ENCODE results near the gene FOXP4.

Gene FOXP4

GRCh38 chr6:41591122-41591521, 44.9 kb downstream of the FOXP4 start:
- Histone ChIP-seq H3K4ac (ENCODE audit: low read depth in 1 of 2, low read length in 2 of 2) (no peak overlapping the region), H3K23ac (ENCODE audit: low read length in 2 of 2) (no peak overlapping the region), H2BK15ac (ENCODE audit: low read depth, poor library complexity, severe bottlenecking) (no peak overlapping the region), H2BK120ac (ENCODE audit: low read depth, low read length) (no peak overlapping the region), H3K4me3 (ENCODE audit: insufficient read depth in 1 of 2, low read depth in 1 of 2, low read length in 2 of 2) (no peak overlapping the region), H2AFZ (ENCODE audit: low read depth, low read length) (no peak overlapping the region), H2BK5ac (ENCODE audit: low read depth, low read length, poor library complexity, severe bottlenecking) (no peak overlapping the region), H4K8ac (ENCODE audit: low read length) (no peak overlapping the region), H3K27me3 (ENCODE audit: control insufficient read depth in 1 of 2, insufficient read depth in 1 of 2, low read length in 2 of 2) (no peaks in the 10 kb centered on the region), H3K18ac (ENCODE audit: low read depth in 1 of 2, low read length in 2 of 2) (no peak overlapping the region), H2BK12ac (ENCODE audit: low read length in 2 of 2) (no peak overlapping the region), H3K9me3 (ENCODE audit: control insufficient read depth, low read length) (no peaks in the 10 kb centered on the region), H3K36me3 (ENCODE audit: control insufficient read depth in 1 of 2, insufficient read depth in 2 of 2, low read depth in 1 of 2, low read length in 2 of 2) (peaks cover 23 to 87% of the 10 kb centered on the region in 2 experiments), H3K4me2 (ENCODE audit: low read length, poor library complexity, severe bottlenecking) (no peak overlapping the region), H3K27ac (ENCODE audit: low read length, poor library complexity, severe bottlenecking) (no peak overlapping the region), H3K79me1 (replicated peaks; ENCODE audit: low read length, poor library complexity, severe bottlenecking) (peaks cover 5% of the 10 kb centered on the region), H4K91ac (ENCODE audit: low read length) (no peak overlapping the region), H3K14ac (ENCODE audit: low read length in 2 of 2) (no peak overlapping the region), H3K9ac (ENCODE audit: low read length) (no peak overlapping the region), H3K4me1 (ENCODE audit: control insufficient read depth, insufficient read depth, low read depth, low read length) (peaks cover 1% of the 10 kb centered on the region), H2AK5ac (ENCODE audit: low read length, severe bottlenecking) (no peak overlapping the region)
- no peak for DNase-seq
- WGBS: 93% methylated on average over 6 of the region's 6 CpGs

GRCh38 chr6:41591859-41592502, 45.8 kb downstream of the FOXP4 start:
- Histone ChIP-seq H2BK15ac (ENCODE audit: low read depth, poor library complexity, severe bottlenecking) (no peak overlapping the region), H3K4ac (ENCODE audit: low read depth in 1 of 2, low read length in 2 of 2) (no peak overlapping the region), H3K27me3 (ENCODE audit: control insufficient read depth in 1 of 2, insufficient read depth in 1 of 2, low read length in 2 of 2) (no peaks in the 10 kb centered on the region)

GRCh38 chr6:41593406-41593805, 47.2 kb downstream of the FOXP4 start:
- H3K79me1 ChIP-seq (replicated peaks; ENCODE audit: low read length, poor library complexity, severe bottlenecking): no peaks in the 10 kb centered on the region
- H3K27ac ChIP-seq (ENCODE audit: low read length, poor library complexity, severe bottlenecking): no peak overlapping the region
- H2BK5ac ChIP-seq (ENCODE audit: low read depth, low read length, poor library complexity, severe bottlenecking): no peak overlapping the region
- no peak overlapping the region for H4K8ac ChIP-seq (ENCODE audit: low read length)
- no peak overlapping the region for H3K18ac ChIP-seq (ENCODE audit: low read depth in 1 of 2, low read length in 2 of 2)
- WGBS: 92% methylated on average over 24 of the region's 24 CpGs
- no peak overlapping the region for H2BK15ac ChIP-seq (ENCODE audit: low read depth, poor library complexity, severe bottlenecking)
- H3K23ac ChIP-seq (ENCODE audit: low read length in 2 of 2): no peak overlapping the region
- H2BK120ac ChIP-seq (ENCODE audit: low read depth, low read length): no peak overlapping the region
- peaks cover 1% of the 10 kb centered on the region for H3K4me1 ChIP-seq (ENCODE audit: control insufficient read depth, insufficient read depth, low read depth, low read length)
- no peak overlapping the region for H2BK12ac ChIP-seq (ENCODE audit: low read length in 2 of 2)
- H2AK5ac ChIP-seq (ENCODE audit: low read length, severe bottlenecking): no peak overlapping the region
- no peak for DNase-seq
- peak overlapping the region; percentile 50 for H3K9ac ChIP-seq (ENCODE audit: low read length)
- H3K9me3 ChIP-seq (ENCODE audit: control insufficient read depth, low read length): no peaks in the 10 kb centered on the region
- H3K27me3 ChIP-seq (ENCODE audit: control insufficient read depth in 1 of 2, insufficient read depth in 1 of 2, low read length in 2 of 2): no peaks in the 10 kb centered on the region
- H2AFZ ChIP-seq (ENCODE audit: low read depth, low read length): no peak overlapping the region
- H3K4me3 ChIP-seq (ENCODE audit: insufficient read depth in 1 of 2, low read depth in 1 of 2, low read length in 2 of 2): no peak overlapping the region
- no peak overlapping the region for H4K91ac ChIP-seq (ENCODE audit: low read length)
- H3K4me2 ChIP-seq (ENCODE audit: low read length, poor library complexity, severe bottlenecking): no peak overlapping the region
- H3K14ac ChIP-seq (ENCODE audit: low read length in 2 of 2): no peak overlapping the region
- no peak overlapping the region for H3K4ac ChIP-seq (ENCODE audit: low read depth in 1 of 2, low read length in 2 of 2)
- H3K36me3 ChIP-seq (ENCODE audit: control insufficient read depth in 1 of 2, insufficient read depth in 2 of 2, low read depth in 1 of 2, low read length in 2 of 2): peaks cover 30 to 85% of the 10 kb centered on the region in 2 experiments

More at GRCh38 chr6:41591859-41592502, 45.8 kb downstream of the FOXP4 start:
- Histone ChIP-seq H4K91ac (ENCODE audit: low read length) (no peak overlapping the region), H3K4me3 (ENCODE audit: insufficient read depth in 1 of 2, low read depth in 1 of 2, low read length in 2 of 2) (no peak overlapping the region), H3K9ac (ENCODE audit: low read length) (no peak overlapping the region), H3K36me3 (ENCODE audit: control insufficient read depth in 1 of 2, insufficient read depth in 2 of 2, low read depth in 1 of 2, low read length in 2 of 2) (peaks cover 32 to 87% of the 10 kb centered on the region in 2 experiments), H3K4me2 (ENCODE audit: low read length, poor library complexity, severe bottlenecking) (no peak overlapping the region), H3K14ac (ENCODE audit: low read length in 2 of 2) (no peak overlapping the region), H3K4me1 (ENCODE audit: control insufficient read depth, insufficient read depth, low read depth, low read length) (peaks cover 1% of the 10 kb centered on the region), H2AK5ac (ENCODE audit: low read length, severe bottlenecking) (no peak overlapping the region), H3K79me1 (replicated peaks; ENCODE audit: low read length, poor library complexity, severe bottlenecking) (peaks cover 5% of the 10 kb centered on the region), H4K8ac (ENCODE audit: low read length) (no peak overlapping the region), H2BK12ac (ENCODE audit: low read length in 2 of 2) (no peak overlapping the region), H3K9me3 (ENCODE audit: control insufficient read depth, low read length) (no peaks in the 10 kb centered on the region), H3K18ac (ENCODE audit: low read depth in 1 of 2, low read length in 2 of 2) (no peak overlapping the region), H2AFZ (ENCODE audit: low read depth, low read length) (no peak overlapping the region), H2BK120ac (ENCODE audit: low read depth, low read length) (no peak overlapping the region), H3K23ac (ENCODE audit: low read length in 2 of 2) (no peak overlapping the region), H2BK5ac (ENCODE audit: low read depth, low read length, poor library complexity, severe bottlenecking) (no peak overlapping the region), H3K27ac (ENCODE audit: low read length, poor library complexity, severe bottlenecking) (no peak overlapping the region)
- DNase-seq: peak; percentile 74
- 0% methylated on average over 5 of the region's 7 CpGs for WGBS

- H2BK5ac ChIP-seq (ENCODE audit: low read depth, low read length, poor library complexity, severe bottlenecking): no peak overlapping the region
- H2AFZ ChIP-seq (ENCODE audit: low read depth, low read length): no peak overlapping the region
- no peak overlapping the region for H4K8ac ChIP-seq (ENCODE audit: low read length)
- WGBS: 93% methylated on average over 8 of the region's 11 CpGs
- H3K23ac ChIP-seq (ENCODE audit: low read length in 2 of 2): no peak overlapping the region
- no peak overlapping the region for H3K4me2 ChIP-seq (ENCODE audit: low read length, poor library complexity, severe bottlenecking)
- no peaks in the 10 kb centered on the region for H3K9me3 ChIP-seq (ENCODE audit: control insufficient read depth, low read length)
- no peak overlapping the region for H3K4ac ChIP-seq (ENCODE audit: low read depth in 1 of 2, low read length in 2 of 2)
- no peak overlapping the region for H3K14ac ChIP-seq (ENCODE audit: low read length in 2 of 2)
- H3K27ac ChIP-seq (ENCODE audit: low read length, poor library complexity, severe bottlenecking): no peak overlapping the region
- no peaks in the 10 kb centered on the region for H3K79me1 ChIP-seq (replicated peaks; ENCODE audit: low read length, poor library complexity, severe bottlenecking)
- peaks cover 1% of the 10 kb centered on the region for H3K4me1 ChIP-seq (ENCODE audit: control insufficient read depth, insufficient read depth, low read depth, low read length)
- H3K4me3 ChIP-seq (ENCODE audit: insufficient read depth in 1 of 2, low read depth in 1 of 2, low read length in 2 of 2): no peak overlapping the region
- no peak overlapping the region for H2AK5ac ChIP-seq (ENCODE audit: low read length, severe bottlenecking)
- H3K36me3 ChIP-seq (ENCODE audit: control insufficient read depth in 1 of 2, insufficient read depth in 2 of 2, low read depth in 1 of 2, low read length in 2 of 2): peaks cover 26 to 86% of the 10 kb centered on the region in 2 experiments
- no peaks in the 10 kb centered on the region for H3K27me3 ChIP-seq (ENCODE audit: control insufficient read depth in 1 of 2, insufficient read depth in 1 of 2, low read length in 2 of 2)
- no peak for DNase-seq
- no peak overlapping the region for H2BK15ac ChIP-seq (ENCODE audit: low read depth, poor library complexity, severe bottlenecking)
- H2BK12ac ChIP-seq (ENCODE audit: low read length in 2 of 2): no peak overlapping the region
- peak overlapping the region; percentile 50 for H3K9ac ChIP-seq (ENCODE audit: low read length)
- no peak overlapping the region for H4K91ac ChIP-seq (ENCODE audit: low read length)
- H3K18ac ChIP-seq (ENCODE audit: low read depth in 1 of 2, low read length in 2 of 2): no peak overlapping the region
- no peak overlapping the region for H2BK120ac ChIP-seq (ENCODE audit: low read depth, low read length)
Measured at GRCh38 chr6:41593839-41594238, 47.7 kb downstream of the FOXP4 start.

Measured in mesenchymal stem cell (in vitro differentiated cells and primary cell).